Adrenal gland (tissue), 5 donors: ENCODE measurements around the gene S100A10.

Experiments
- CTCF ChIP-seq, 6 experiments: fragments of 450-650 bp in 4 of 6; fragments of 200-600 bp in 2 of 6; sonication (generic) in 1 of 6; IDR thresholded peaks; 1 replicate in 5 of 6; 2 replicates in 1 of 6; pipeline versions ENCODE4 v1.5.1 to v1.8.0; 2016 to 2021; ENCODE audit warnings: antibody characterized with exemption in 6 of 6, mild to moderate bottlenecking in 2 of 6, moderate library complexity in 1 of 6
- POLR2A ChIP-seq, 2 donors: fragments of 450-650 bp; IDR thresholded peaks; one replicate each; pipeline ENCODE4 v1.6.1; 2017; ENCODE audit warnings: antibody characterized with exemption in 2 of 2, mild to moderate bottlenecking in 2 of 2, moderate library complexity in 1 of 2
- donor health status: DM: no; HTN: no; CAD: no.

DNA sequence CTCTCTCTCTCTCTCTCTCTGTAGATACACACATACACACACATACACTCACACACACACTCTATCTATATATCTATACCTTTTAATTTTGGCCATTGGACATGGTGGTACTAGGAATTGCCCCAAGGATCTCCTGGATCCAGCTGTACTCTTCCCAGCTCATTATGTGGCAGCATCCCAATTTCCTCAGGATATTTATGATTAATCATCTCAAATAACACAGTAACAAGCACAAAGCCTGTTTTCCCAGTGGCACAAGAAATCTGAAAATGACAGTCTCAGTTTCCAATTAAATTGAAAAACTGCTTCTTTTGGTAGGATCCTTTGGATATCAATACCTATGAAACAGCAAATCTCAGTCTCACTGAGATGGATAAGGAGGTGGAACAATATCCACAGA, 27.6 kb downstream of the S100A10 start:
- TF ChIP-seq CTCF (IDR thresholded peaks at IDR 0.05) (no peak), POLR2A (IDR thresholded peaks at IDR 0.05) (no peak)
